Psoas muscle (tissue), 8 donors: Measurements from ENCODE around the gene PRSS21. TPM values are rescaled to one million over a fixed set of nuclear protein-coding genes. Genes with fewer than 3 reads are reported as not detected.

Source experiments
- ATAC-seq, 4 donors: fragments of 200-7000 bp; cut with Tn5 transposase; one replicate each; pipeline ENCODE4 v1.9.1; 2020; ENCODE audit warnings: moderate library complexity in 3 of 4, mild to moderate bottlenecking in 2 of 4
- DNase-seq, 2 donors: peaks; one replicate each; pipeline ENCODE4 v3.0.0-alpha.2; 2020
- H3K27ac ChIP-seq: fragments of 200-600 bp; one replicate; pipeline ENCODE4 v1.8.0; 2022
- H3K27me3 ChIP-seq, 3 donors: fragments of 200-600 bp in 1 of 3; one replicate each; pipeline versions ENCODE4 v1.6.1 to v1.8.0; 2013 to 2022; ENCODE audit warnings: low read length in 2 of 3, mild to moderate bottlenecking in 2 of 3, moderate library complexity in 1 of 3; ENCODE audit not compliant: insufficient read depth in 3 of 3
- H3K36me3 ChIP-seq, 2 donors: fragments of 200-600 bp in 1 of 2; one replicate each; pipeline versions ENCODE4 v1.6.1 to v1.8.0; 2013 to 2022; ENCODE audit warnings: low read depth in 1 of 2, mild to moderate bottlenecking in 1 of 2, moderate library complexity in 1 of 2; ENCODE audit not compliant: insufficient read depth in 1 of 2
- H3K4me1 ChIP-seq: fragments of 200-600 bp; one replicate; pipeline ENCODE4 v1.8.0; 2022
- H3K4me3 ChIP-seq: fragments of 200-600 bp; one replicate; pipeline ENCODE4 v1.8.0; 2022; ENCODE audit warnings: mild to moderate bottlenecking
- H3K9me3 ChIP-seq: fragments of 200-600 bp; one replicate; pipeline ENCODE4 v1.8.0; 2022
- CTCF ChIP-seq: fragments of 200-600 bp; IDR thresholded peaks from one replicate; pipeline ENCODE4 v1.8.0; 2022; ENCODE audit warnings: antibody characterized with exemption
- WGBS, 3 donors: extraction: QIAGEN DNeasy Blood & Tissue Kit; methylation state at CpG; one replicate each; pipeline versions ENCODE4 v1.1.6 to v1.1.7; 2013; 5-methylcytosine and 5-hydroxymethylcytosine counted together
- intact Hi-C, 2 donors: fragments of 100-400 bp; cut with DNase I; formaldehyde crosslinking; loops; one replicate each; pipeline versions ENCODE4 v1.11.0 to v1.14.2; 2022
- polyA plus RNA-seq, 3 donors: library from polyadenylated mRNA; stranded (reverse); fragments of 200-250 nt; gene quantifications; one replicate each; pipeline ENCODE4 v1.2.3, GENCODE V29; 2013
- total RNA-seq, 4 donors: library from RNA; stranded (reverse); fragmentation: NEBNext Ultra II Directional in 2 of 4; extraction: Animal tissue kit (Norgen Biotek cat#: 25700) in 2 of 4; gene quantifications; one replicate each; pipeline versions ENCODE4 v1.2.1 to v1.2.4, GENCODE V29; 2021 to 2023
- donor health status: healthy with polysubstance abuse.
- donor health status: DM: no; HTN: no; CAD: no; lungs with moderate emphysema.
- donor health status: Bipolar disorder and iron deficiency.
- donor health status: healthy.
- donor health status: DM: yes; HTN: yes; CAD: no.
- donor health status: DM: no; HTN: no; CAD: no.
- donor health status: DM: no; HTN: no; CAD: no.
- donor health status: DM: yes; HTN: yes; CAD: no.

The PRSS21 gene
- total and polyA plus RNA-seq, 7 donors: 0.05 to 0.20 (median 0.10) TPM; not detected in 4

GRCh38 chr16:2787961-2788360 is 29.1 kb upstream of the PRSS21 start:
- no peak for ATAC-seq
- H3K36me3 ChIP-seq: no peaks in the 10 kb centered on the region
- no peak overlapping the region for H3K27ac ChIP-seq
- TF ChIP-seq CTCF: no peak
- no peaks in the 10 kb centered on the region for H3K9me3 ChIP-seq
- no peaks in the 10 kb centered on the region for H3K4me1 ChIP-seq
- no peak overlapping the region for H3K4me3 ChIP-seq
- no peak for DNase-seq
- H3K27me3 ChIP-seq: peaks cover 0 to 56% (median 24%) of the 10 kb centered on the region in 3 donors
- WGBS, 3 donors: 22 to 46% (median 29%) methylated on average over 7 of the region's 7 CpGs
- intact Hi-C loops: loop anchor here in 1 of 2 donors (5.0 kb wide), 1 partner anchor 74 kb away; no protein-coding TSS in a partner anchor

- H3K36me3 ChIP-seq: no peaks in the 10 kb centered on the region
- no peaks in the 10 kb centered on the region for H3K9me3 ChIP-seq
- WGBS, 3 donors: 78 to 80% (median 79%) methylated on average over 5 of the region's 5 CpGs
- no peak overlapping the region for H3K27ac ChIP-seq
- ATAC-seq: no peak
- DNase-seq: no peak
- H3K27me3 ChIP-seq: peaks cover 0 to 44% (median 19%) of the 10 kb centered on the region in 3 donors
- intact Hi-C loops: no loop called here
- TF ChIP-seq CTCF: no peak
- H3K4me3 ChIP-seq: no peak overlapping the region
- no peaks in the 10 kb centered on the region for H3K4me1 ChIP-seq
These were observed 26.4 kb upstream of the PRSS21 start for GRCh38 chr16:2790631-2791030.

DNA sequence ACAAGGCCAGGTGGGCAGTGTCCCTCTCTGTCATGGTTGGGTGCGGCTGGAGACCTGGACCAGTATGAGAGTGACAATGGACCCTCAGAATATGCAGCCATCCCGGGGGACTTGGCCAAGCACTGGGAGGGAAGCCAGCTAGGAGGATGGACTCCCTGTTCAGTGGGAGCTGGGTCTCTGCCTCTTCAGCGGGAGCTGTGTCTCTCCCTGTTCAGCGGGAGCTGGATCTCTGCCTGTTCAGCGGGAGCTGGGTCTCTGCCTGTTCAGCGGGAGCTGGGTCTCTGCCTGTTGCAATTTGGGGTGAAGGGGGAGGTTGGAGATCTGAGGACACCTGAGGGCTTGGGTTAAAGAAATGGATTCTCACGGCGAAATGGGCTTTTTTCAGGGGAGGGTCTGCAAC is 25.9 kb upstream of the PRSS21 start:
- ATAC-seq (no peak), DNase-seq (peak in 1 of 2 donors; percentile 30)
- WGBS, 3 donors: 64 to 76% (median 69%) methylated on average over 8 of the region's 8 CpGs
- Histone ChIP-seq H3K27ac (no peak overlapping the region), H3K27me3 (peaks cover 0 to 39% (median 14%) of the 10 kb centered on the region in 3 donors), H3K9me3 (no peaks in the 10 kb centered on the region), H3K4me1 (no peaks in the 10 kb centered on the region), H3K4me3 (no peak overlapping the region), H3K36me3 (no peaks in the 10 kb centered on the region)
- intact Hi-C loops: no loop called here
- no peak for TF ChIP-seq CTCF

- Histone ChIP-seq H3K27me3 (peaks cover 0 to 29% (median 12%) of the 10 kb centered on the region in 3 donors), H3K27ac (no peak overlapping the region), H3K9me3 (no peaks in the 10 kb centered on the region), H3K36me3 (no peaks in the 10 kb centered on the region), H3K4me1 (no peaks in the 10 kb centered on the region), H3K4me3 (no peak overlapping the region)
- intact Hi-C loops: no loop called here
- DNase-seq (no peak), ATAC-seq (no peak)
- no peak for TF ChIP-seq CTCF
- 82 to 85% (median 84%) methylated on average over 10 of the region's 10 CpGs for WGBS, 3 donors
These were observed 24.1 kb upstream of the PRSS21 start for GRCh38 chr16:2792940-2793339.
